ENCODE data around the gene GPR141.

The GPR141 gene

DNA sequence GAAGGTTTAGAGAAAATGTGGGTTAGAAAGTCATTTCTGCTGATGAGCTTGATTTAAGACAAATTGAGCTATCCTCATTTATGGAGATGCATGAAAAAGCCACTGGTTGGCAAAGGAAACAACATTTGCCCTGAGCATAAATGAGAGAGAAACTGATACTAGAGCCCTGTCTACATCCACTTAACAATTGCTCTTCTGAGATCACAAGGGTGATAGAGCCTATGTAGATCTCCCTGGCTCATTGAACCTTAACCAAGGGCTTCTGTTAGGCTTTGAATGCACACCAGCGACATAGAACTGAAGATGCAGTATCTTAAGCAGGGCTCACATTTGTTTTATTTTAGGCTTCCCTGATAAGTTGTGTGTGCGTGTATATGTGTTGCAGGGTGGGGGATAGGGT, 35.0 kb downstream of the GPR141 start:
- Histone ChIP-seq H3K4me2 (ENCODE audit: insufficient read depth, low read length) (no peak overlapping the region), H3K9ac (ENCODE audit: low read depth, low read length) (no peak overlapping the region), H3K27me3 (ENCODE audit: insufficient read depth, low read length, poor library complexity) (peaks cover 3% of the 10 kb centered on the region), H3K9me3 (ENCODE audit: insufficient read depth, low read length, severe bottlenecking) (no peaks in the 10 kb centered on the region), H3K27ac (ENCODE audit: low read length) (no peak overlapping the region), H3K36me3 (ENCODE audit: insufficient read depth, low read length) (no peaks in the 10 kb centered on the region), H3K79me2 (ENCODE audit: insufficient read depth, low read length) (no peaks in the 10 kb centered on the region), H2AFZ (ENCODE audit: low read depth, low read length) (no peak overlapping the region), H3K4me1 (ENCODE audit: insufficient read depth, low read length) (0 out of 2 replicates have a peak, but pooled peaks cover 3% of the 10 kb centered on the region), H4K20me1 (ENCODE audit: insufficient read depth, low read length) (no peaks in the 10 kb centered on the region), H3K4me3 (ENCODE audit: low read depth in 1 of 2, low read length in 2 of 2) (no peak overlapping the region)
- ATAC-seq (ENCODE audit: insufficient read depth, low read depth), result no peak
- TF ChIP-seq EZH2 (IDR thresholded peaks at IDR 0.05; ENCODE audit: borderline replicate concordance, low read depth, low read length, severe bottlenecking), result no peak
- TF ChIP-seq, protein P1, sequence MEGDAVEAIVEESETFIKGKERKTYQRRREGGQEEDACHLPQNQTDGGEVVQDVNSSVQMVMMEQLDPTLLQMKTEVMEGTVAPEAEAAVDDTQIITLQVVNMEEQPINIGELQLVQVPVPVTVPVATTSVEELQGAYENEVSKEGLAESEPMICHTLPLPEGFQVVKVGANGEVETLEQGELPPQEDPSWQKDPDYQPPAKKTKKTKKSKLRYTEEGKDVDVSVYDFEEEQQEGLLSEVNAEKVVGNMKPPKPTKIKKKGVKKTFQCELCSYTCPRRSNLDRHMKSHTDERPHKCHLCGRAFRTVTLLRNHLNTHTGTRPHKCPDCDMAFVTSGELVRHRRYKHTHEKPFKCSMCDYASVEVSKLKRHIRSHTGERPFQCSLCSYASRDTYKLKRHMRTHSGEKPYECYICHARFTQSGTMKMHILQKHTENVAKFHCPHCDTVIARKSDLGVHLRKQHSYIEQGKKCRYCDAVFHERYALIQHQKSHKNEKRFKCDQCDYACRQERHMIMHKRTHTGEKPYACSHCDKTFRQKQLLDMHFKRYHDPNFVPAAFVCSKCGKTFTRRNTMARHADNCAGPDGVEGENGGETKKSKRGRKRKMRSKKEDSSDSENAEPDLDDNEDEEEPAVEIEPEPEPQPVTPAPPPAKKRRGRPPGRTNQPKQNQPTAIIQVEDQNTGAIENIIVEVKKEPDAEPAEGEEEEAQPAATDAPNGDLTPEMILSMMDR (IDR thresholded peaks at IDR 0.05; ENCODE audit: borderline replicate concordance, extremely low read depth, low read length, poor library complexity, severe bottlenecking), result no peak
- no peak for DNase-seq

DNA sequence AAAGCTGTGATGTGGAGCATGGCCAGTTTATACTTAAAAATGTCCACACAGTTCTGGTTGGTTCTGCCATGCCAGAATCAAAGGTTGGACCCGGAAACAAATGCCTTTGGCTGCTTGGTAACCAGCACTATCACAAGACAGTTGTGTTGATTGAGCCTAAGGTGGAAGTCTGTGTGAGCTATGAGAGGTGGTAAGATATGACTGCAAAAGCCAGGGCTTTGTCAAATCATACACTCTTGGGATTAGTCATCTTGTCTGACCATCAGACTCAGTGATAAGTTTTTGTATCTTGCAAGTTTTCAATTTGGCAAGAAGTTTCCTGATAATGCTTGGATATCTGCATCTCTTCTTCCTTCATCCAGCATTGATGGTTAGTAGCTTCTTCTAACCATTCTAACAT, 35.5 kb downstream of the GPR141 start:
- Histone ChIP-seq H3K79me2 (ENCODE audit: insufficient read depth, low read length) (no peaks in the 10 kb centered on the region), H3K4me2 (ENCODE audit: insufficient read depth, low read length) (no peak overlapping the region), H3K27ac (ENCODE audit: low read length) (no peak overlapping the region), H3K9me3 (ENCODE audit: insufficient read depth, low read length, severe bottlenecking) (no peaks in the 10 kb centered on the region), H3K4me3 (ENCODE audit: low read depth in 1 of 2, low read length in 2 of 2) (no peak overlapping the region), H3K36me3 (ENCODE audit: insufficient read depth, low read length) (no peaks in the 10 kb centered on the region), H3K27me3 (ENCODE audit: insufficient read depth, low read length, poor library complexity) (peaks cover 3% of the 10 kb centered on the region), H3K4me1 (ENCODE audit: insufficient read depth, low read length) (0 out of 2 replicates have a peak, but pooled peaks cover 3% of the 10 kb centered on the region), H3K9ac (ENCODE audit: low read depth, low read length) (no peak overlapping the region), H4K20me1 (ENCODE audit: insufficient read depth, low read length) (no peaks in the 10 kb centered on the region), H2AFZ (ENCODE audit: low read depth, low read length) (no peak overlapping the region)
- ATAC-seq (ENCODE audit: insufficient read depth, low read depth), result no peak
- no peak for DNase-seq
- TF ChIP-seq, protein P1 (IDR thresholded peaks at IDR 0.05; ENCODE audit: borderline replicate concordance, extremely low read depth, low read length, poor library complexity, severe bottlenecking), result no peak
- no peak for TF ChIP-seq EZH2 (IDR thresholded peaks at IDR 0.05; ENCODE audit: borderline replicate concordance, low read depth, low read length, severe bottlenecking)

DNA sequence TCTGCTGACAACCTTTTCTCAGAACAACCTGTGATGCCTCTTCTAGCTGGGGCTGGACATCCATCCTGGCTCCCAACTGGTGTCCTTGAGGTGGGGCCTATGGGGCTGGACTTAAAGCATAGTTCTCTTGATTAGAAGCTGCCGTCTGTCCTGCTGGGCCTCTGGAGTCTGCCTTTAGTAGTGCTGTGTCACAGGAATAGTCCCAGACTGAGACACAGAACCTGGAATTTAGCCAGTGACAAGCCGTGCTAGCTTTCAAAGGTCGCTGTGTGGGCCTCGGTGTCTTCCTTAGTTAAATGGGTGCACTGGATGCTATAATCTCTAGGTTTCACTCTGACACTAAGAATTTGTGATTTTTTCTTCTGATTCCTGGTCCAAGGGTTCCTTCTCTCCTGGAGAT, 41.2 kb downstream of the GPR141 start:
- Histone ChIP-seq H4K20me1 (ENCODE audit: insufficient read depth, low read length) (no peaks in the 10 kb centered on the region), H2AFZ (ENCODE audit: low read depth, low read length) (no peak overlapping the region), H3K4me2 (ENCODE audit: insufficient read depth, low read length) (no peak overlapping the region), H3K9me3 (ENCODE audit: insufficient read depth, low read length, severe bottlenecking) (no peaks in the 10 kb centered on the region), H3K27me3 (ENCODE audit: insufficient read depth, low read length, poor library complexity) (peaks cover 3% of the 10 kb centered on the region), H3K27ac (ENCODE audit: low read length) (no peak overlapping the region), H3K36me3 (ENCODE audit: insufficient read depth, low read length) (no peaks in the 10 kb centered on the region), H3K4me1 (ENCODE audit: insufficient read depth, low read length) (no peaks in the 10 kb centered on the region), H3K9ac (ENCODE audit: low read depth, low read length) (no peak overlapping the region), H3K79me2 (ENCODE audit: insufficient read depth, low read length) (no peaks in the 10 kb centered on the region), H3K4me3 (ENCODE audit: low read depth in 1 of 2, low read length in 2 of 2) (no peak overlapping the region)
- DNase-seq (no peak), ATAC-seq (ENCODE audit: insufficient read depth, low read depth) (no peak)
- TF ChIP-seq, protein P1 (IDR thresholded peaks at IDR 0.05; ENCODE audit: borderline replicate concordance, extremely low read depth, low read length, poor library complexity, severe bottlenecking), result no peak
- TF ChIP-seq EZH2 (IDR thresholded peaks at IDR 0.05; ENCODE audit: borderline replicate concordance, low read depth, low read length, severe bottlenecking), result no peak

DNA sequence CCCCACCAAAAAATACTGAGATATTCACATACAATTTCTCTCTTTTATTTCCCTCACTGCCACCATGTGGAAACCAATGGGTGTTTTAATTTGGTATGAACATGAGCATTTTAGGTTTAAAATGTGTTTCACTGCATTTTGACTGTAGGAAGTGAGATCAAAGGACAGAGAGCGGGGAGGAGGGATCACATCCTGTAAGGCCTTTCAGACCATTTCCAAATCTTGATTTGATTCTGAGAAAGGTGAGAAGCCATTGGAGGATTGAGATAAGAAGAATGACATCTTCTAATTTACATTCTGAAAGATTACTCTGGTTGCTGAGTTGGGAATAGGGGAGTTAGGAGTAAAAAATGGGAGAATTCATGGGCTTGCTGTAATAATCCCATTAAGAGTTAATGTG, 42.5 kb downstream of the GPR141 start:
- Histone ChIP-seq H3K79me2 (ENCODE audit: insufficient read depth, low read length) (no peaks in the 10 kb centered on the region), H3K9me3 (ENCODE audit: insufficient read depth, low read length, severe bottlenecking) (no peaks in the 10 kb centered on the region), H3K4me1 (ENCODE audit: insufficient read depth, low read length) (no peaks in the 10 kb centered on the region), H3K4me3 (ENCODE audit: low read depth in 1 of 2, low read length in 2 of 2) (no peak overlapping the region), H2AFZ (ENCODE audit: low read depth, low read length) (no peak overlapping the region), H3K9ac (ENCODE audit: low read depth, low read length) (no peak overlapping the region), H3K27ac (ENCODE audit: low read length) (no peak overlapping the region), H3K27me3 (ENCODE audit: insufficient read depth, low read length, poor library complexity) (peaks cover 6% of the 10 kb centered on the region), H3K4me2 (ENCODE audit: insufficient read depth, low read length) (no peak overlapping the region), H4K20me1 (ENCODE audit: insufficient read depth, low read length) (no peaks in the 10 kb centered on the region), H3K36me3 (ENCODE audit: insufficient read depth, low read length) (no peaks in the 10 kb centered on the region)
- TF ChIP-seq, protein P1 (IDR thresholded peaks at IDR 0.05; ENCODE audit: borderline replicate concordance, extremely low read depth, low read length, poor library complexity, severe bottlenecking), result no peak
- no peak for TF ChIP-seq EZH2 (IDR thresholded peaks at IDR 0.05; ENCODE audit: borderline replicate concordance, low read depth, low read length, severe bottlenecking)
- no peak for ATAC-seq (ENCODE audit: insufficient read depth, low read depth)
- no peak for DNase-seq

Data from DND-41 (cell line).